Fibroblast of skin of right biceps (primary cell): Measurements from ENCODE around the gene PPP1R2C.
A peak's percentile ranks its signal among the peaks of the same experiment; 100 is the strongest.

Experiments
- DNase-seq: peaks from one replicate; pipeline ENCODE4 v3.0.0-alpha.2; 2013

PPP1R2C gene

DNA sequence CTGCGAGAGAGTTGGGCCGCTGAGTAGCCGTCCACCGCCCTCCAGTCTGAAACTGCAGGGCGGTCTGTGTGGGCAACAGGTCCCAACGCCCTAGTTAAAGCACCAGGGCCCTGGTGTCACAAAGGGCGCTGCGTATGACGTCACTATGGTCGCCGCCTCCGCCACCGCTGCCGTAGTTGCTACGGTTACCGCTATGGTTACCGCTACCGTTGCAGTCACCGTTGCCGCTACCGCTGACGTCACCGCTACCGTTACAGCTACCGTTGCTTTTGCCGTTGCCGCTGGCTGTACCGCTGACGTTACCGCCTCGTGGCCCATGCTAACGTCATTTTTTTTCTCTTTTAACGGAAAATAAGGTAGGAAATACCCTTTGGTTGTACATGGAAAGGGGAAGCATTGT, at the start of gene PPP1R2C:
PPP1R2C (minus strand) TSS at position 68 of the 400 bp plus-strand sequence. CDS start 84 bp downstream, outside the sequence.
- no peak for DNase-seq

DNA sequence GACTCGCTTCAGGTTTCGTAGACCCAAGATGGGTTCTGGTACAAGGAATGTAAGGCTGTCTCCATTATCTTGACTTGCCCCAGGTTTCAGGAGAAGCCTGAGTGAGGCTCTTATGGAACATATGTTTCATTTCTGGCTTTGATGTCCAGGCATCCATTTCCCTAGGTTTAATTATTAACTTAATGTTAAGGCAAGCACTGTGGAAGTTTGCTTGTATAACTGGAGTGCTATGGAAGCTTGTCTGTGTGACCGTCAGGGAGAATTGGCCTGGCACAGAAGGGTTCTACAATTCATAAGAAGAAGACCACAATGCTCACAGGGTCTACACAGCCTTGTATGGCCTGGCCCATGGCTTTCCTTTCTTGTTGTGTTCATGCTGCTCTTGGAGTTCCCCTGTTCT, 47.2 kb upstream of the PPP1R2C start:
- no peak for DNase-seq

GRCh38 chrX:42824541-42824940, 46.6 kb upstream of the PPP1R2C start:
- no peak for DNase-seq

- no peak for DNase-seq
Observed at GRCh38 chrX:42823443-42823842, 45.5 kb upstream of the PPP1R2C start.

GRCh38 chrX:42821803-42822443, 44.0 kb upstream of the PPP1R2C start:
- no peak for DNase-seq

DNA sequence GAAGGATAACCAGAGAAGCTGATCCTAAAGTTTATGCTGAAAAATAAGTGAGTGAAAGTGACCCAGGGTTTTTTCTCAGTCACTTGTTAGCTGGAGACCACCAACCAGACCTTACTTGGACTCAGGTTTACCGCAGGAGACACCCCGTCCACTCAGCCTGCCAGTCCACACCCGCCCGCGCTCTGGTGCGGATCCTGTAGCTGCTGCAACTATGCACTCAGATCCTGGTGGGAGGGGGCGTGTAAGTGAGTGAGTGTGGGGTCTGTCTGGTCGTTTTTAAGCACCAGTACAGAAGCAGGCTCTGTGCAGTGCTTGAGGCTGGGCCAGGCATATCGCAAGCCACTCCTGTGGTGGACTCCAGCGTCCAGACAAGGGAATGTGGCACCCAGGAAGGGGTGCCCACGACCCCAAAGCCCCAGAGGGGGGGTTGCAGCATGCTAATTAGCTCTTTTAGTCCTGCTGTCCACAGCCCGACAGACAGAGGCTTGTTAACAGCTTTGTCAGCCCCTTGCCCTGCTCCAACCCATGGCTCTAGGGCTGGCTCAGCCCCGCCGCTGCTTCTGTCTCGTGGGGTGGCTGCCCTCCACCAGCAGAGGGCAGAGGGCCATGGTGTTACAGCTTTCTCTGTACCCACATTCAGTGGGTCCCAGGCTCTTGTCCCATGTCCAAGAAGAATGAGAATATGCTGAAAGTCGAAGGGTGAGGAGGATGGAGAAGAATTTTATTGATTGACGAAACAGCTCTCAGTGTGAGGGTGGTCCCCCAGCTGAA, 40.4 kb upstream of the PPP1R2C start:
- DNase-seq = no peak

- no peak for DNase-seq
Observed at GRCh38 chrX:42809569-42809968, 31.6 kb upstream of the PPP1R2C start.

- DNase-seq = no peak
Observed at GRCh38 chrX:42807393-42807792, 29.4 kb upstream of the PPP1R2C start.

GRCh38 chrX:42804524-42804923, 26.6 kb upstream of the PPP1R2C start:
- no peak for DNase-seq

- peak; percentile 70 for DNase-seq
Observed at GRCh38 chrX:42803320-42803719, 25.4 kb upstream of the PPP1R2C start.

- DNase-seq = peak; percentile 60
Observed at GRCh38 chrX:42797651-42798269, 19.8 kb upstream of the PPP1R2C start.

GRCh38 chrX:42783451-42783850, 5.5 kb upstream of the PPP1R2C start:
- no peak for DNase-seq

- no peak for DNase-seq
Observed at GRCh38 chrX:42776195-42776594, 1.8 kb downstream of the PPP1R2C start.

- no peak for DNase-seq
Observed at GRCh38 chrX:42772874-42773273, 5.1 kb downstream of the PPP1R2C start.

DNA sequence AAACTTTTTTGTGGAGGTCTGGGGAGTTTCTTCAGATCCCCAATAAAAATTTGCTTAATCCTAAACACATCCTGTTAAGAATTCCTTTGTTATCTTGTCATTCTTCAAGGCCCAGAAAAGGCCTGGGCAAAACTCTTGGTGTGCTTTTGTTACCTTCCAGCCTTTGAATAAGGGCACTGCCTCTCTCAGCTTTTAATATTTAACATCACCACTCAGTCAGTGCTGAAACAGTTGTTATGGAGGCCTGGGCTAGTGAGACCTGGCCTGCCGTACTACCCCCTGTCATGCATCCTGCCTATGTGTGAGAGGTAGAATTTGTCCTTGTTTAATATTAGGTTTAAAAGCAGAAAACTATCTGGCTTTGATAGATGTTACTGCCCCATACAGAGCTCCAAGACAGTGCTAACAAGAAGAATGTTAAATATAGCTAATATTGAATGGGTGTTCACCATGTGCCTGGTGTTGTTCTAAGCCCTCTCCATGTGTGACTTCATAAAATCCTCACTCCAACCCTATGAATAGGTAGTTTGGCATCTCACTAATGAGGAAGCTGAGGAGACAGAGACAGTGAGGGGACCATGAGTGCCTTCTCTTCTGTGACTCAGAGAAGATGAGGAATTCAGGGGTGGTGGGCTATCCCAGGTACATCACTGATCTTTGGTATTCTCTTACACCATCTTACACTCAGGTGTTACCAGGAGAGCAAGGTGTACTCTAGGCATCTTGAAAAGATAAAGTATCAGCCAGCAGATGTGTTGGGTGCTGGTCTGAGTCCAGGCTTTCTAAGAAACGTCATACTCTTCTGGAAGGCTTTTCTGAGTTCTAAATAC, 6.2 kb downstream of the PPP1R2C start:
- DNase-seq = peak; percentile 50

DNA sequence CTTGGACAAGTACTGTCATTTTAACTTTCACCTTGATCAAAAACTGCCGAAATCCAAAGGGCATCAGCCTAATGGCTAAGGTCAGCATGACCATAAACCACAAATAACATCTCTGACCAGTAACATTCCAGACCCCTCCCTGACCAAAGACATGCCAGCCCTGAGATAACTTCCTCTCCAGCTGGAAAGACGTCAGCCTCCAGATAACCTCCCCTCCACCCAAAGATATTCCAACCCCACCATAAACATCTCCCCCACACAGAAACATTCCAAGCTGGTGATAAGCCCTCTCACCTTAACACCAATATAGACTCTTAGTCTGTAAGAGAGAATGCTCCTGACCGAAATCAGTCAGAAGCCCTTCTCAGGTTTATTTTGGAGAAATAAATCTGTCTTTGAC, 7.4 kb downstream of the PPP1R2C start:
- no peak for DNase-seq

DNA sequence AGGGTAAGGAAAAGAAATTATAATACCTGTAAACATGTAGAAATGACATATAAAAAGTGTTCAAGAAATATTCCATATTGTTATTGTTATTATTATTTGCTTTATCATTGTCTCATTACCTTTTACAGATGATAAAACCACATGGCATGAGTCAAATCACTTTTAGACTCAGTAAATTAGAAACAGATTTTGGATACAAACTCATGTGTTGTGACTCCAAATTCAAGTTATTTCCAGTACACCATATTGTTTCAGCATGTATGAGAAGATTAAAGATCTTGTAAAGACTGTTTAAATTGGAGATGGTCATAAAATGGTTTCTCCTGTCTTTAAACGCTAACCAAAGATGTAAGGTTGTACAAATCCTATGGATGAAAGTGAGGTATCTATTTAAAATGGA, 18.1 kb downstream of the PPP1R2C start:
- no peak for DNase-seq

GRCh38 chrX:42755815-42756214, 22.1 kb downstream of the PPP1R2C start:
- peak; percentile 78 for DNase-seq

- DNase-seq = no peak
Observed at GRCh38 chrX:42754603-42755002, 23.4 kb downstream of the PPP1R2C start.

DNA sequence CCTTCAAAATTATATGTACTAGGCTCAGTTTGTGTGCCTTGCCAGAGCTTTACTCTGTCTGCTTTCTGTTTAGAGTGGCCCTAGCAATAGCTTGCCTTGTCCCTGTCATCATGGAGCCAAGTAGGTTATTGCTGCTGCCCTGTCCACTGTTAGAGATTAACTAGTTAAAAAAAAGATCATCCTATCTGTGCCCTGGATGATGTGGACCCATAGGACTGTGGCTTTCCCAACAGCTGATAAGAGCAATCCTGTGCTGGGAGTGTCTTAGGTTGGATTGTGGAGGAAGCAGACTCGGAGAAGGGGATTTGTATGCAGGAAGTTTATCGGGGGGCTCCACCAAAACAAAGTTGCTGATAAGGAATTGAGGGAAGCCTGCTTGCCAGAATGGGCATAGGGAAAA, 23.8 kb downstream of the PPP1R2C start:
- no peak for DNase-seq

DNA sequence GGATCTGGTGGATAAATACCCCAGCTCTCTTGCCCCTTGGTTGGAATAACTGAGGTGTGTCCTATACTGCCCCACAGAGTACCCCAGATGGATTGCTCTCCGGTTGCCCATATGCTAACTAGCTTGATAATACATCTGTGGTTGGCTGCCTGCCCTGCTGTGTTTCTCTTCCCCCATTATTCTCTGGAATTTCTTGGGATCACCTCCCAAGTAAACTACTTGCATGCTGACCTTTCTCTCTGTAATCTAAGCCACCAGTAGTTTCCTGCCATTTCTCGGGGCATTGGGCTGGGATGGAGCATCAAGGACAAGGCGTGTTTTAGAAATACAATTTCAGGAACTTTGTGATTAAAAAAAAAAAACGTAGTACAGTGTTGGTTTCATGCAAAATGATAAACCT, 25.2 kb downstream of the PPP1R2C start:
- DNase-seq = no peak

DNA sequence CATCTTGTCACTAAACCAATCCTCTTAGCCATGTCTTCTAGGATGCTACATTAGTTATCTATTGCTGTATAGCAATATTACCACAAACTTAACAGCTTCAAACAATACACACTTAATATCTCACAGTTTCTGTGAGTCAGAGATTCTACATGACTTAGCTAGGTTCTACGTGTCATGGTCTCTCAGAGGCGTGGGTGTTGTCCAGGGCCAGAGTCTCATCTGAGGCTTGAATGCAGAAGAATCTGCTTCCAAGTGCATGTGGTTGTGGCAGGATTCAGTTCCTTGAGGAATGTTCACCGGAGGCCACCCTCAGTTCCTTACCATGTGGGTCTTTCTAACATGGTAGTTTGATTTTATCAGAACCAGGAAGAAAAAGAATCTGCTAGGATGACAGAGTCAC, 26.4 kb downstream of the PPP1R2C start:
- DNase-seq = peak; percentile 39
